22Rv1 (cell line): ENCODE data around the gene ANO7.
"Not testable (repeated sequence)": the region's sequence is repeated elsewhere in the genome, so short reads cannot be mapped to it uniquely, and the experiment has no call there.

Experiments
- H3K27ac ChIP-seq: fragments of 450-650 bp; 2 replicates; pipeline ENCODE4 v1.5.1; 2017
- CTCF ChIP-seq: fragments of 450-650 bp; IDR thresholded peaks from 2 replicates; pipeline ENCODE4 v1.5.1; 2017; ENCODE audit warnings: mild to moderate bottlenecking
- ZFX ChIP-seq: fragments of 450-650 bp; IDR thresholded peaks from 2 replicates; pipeline ENCODE4 v1.6.1; 2017; ENCODE audit warnings: antibody characterized with exemption, borderline replicate concordance

The ANO7 gene

GRCh38 chr2:241191081-241191480 lies 2.6 kb downstream of the ANO7 start:
- H3K27ac ChIP-seq = no peak overlapping the region
- TF ChIP-seq ZFX = no peak

- TF ChIP-seq CTCF = no peak
- no peak for TF ChIP-seq ZFX
- H3K27ac ChIP-seq = no peak overlapping the region
Measured at GRCh38 chr2:241193271-241193670, 4.8 kb downstream of the ANO7 start.

GRCh38 chr2:241194811-241195210 lies 6.3 kb downstream of the ANO7 start:
- TF ChIP-seq CTCF (no peak), ZFX (no peak)
- H3K27ac ChIP-seq = no peak overlapping the region

DNA sequence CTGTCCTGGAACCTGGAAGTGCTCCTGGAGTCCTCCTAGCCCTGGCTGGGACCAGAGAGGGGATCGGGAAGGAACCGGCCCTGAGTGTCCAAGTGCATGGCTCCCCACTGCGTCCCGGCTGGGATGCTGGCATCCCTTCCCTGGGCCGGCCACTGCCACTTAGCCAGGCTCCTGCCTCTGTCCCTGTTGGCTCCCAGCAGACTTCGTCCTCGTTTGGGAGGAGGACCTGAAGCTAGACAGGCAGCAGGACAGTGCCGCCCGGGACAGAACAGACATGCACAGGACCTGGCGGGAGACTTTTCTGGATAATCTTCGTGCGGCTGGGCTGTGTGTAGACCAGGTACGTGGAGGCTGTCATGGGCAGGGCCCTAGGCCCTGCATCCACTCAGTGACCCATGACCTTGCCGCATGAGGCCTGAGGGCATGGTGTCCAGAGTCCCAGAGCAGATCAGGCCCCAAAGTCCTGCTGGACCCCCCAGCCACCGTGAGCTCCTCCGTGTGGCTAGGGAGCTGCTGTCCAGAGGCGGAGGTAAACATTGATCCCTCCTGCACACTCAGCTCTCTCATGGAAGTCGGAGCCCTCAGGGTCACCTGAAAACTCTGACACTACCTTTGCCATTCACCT lies 7.1 kb downstream of the ANO7 start:
- TF ChIP-seq ZFX = no peak
- TF ChIP-seq CTCF = no peak
- no peak overlapping the region for H3K27ac ChIP-seq

DNA sequence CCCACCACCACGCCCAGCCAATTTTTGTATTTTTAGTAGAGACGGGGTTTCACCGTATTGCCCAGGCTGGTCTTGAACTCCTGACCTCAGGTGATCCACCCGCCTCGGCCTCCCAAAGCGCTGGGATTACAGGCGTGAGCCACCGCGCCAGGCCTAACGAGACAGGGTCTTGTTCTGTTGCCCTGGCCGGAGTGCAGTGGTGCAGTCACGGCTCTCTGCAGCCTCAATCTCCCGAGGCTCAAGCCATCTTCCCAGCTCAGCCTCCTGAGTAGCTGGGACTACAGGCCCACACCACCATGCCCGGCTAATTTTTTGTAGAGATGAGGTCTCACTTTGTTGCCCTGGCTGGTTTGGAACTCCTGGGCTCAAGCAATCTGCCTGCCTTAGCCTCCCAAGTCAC lies 8.8 kb downstream of the ANO7 start:
- H3K27ac ChIP-seq = not testable (repeated sequence)

DNA sequence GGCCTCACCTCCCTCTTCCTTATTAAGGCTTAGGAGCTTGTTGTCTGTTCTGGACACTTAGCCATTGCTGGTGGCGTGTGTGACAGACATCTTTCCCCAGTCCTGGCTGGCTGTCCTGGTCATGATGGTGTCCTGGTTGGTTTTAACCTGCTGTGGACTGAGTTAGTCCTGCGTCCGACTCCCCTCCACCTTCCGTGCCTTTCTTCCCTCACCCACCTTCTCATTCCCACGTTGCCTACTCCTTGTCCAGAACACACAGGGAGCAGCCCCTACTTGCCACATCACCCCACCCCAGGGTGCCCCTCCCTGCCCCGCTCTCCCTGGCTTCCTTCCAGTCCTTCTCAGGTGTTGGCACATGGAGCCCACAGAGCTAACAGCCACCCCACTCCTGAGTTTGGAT lies 9.5 kb downstream of the ANO7 start:
- no peak overlapping the region for H3K27ac ChIP-seq
- no peak for TF ChIP-seq ZFX
- no peak for TF ChIP-seq CTCF

- H3K27ac ChIP-seq = no peak overlapping the region
- TF ChIP-seq CTCF (no peak), ZFX (no peak)
Measured at GRCh38 chr2:241198381-241199279, 10.2 kb downstream of the ANO7 start.

DNA sequence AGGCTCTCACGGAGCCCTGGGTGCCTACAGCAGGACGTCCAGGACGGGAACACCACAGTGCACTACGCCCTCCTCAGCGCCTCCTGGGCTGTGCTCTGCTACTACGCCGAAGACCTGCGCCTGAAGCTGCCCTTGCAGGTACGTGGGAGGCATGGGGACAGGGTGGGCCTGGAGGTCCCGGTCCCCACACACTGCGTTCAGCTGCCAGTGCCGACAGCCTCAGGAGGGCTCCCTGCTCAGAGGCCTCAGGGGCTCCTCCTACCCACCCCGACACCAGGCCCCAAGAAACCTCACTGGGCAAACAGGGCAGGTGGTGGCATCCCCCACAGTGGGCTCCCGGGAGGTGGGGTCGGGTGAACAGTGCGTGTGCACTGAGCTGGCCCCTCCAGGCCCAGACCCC lies 10.8 kb downstream of the ANO7 start:
- TF ChIP-seq ZFX (no peak), CTCF (no peak)
- no peak overlapping the region for H3K27ac ChIP-seq
